Smooth muscle cell (in vitro differentiated cells): Measurements from ENCODE around the gene SIMC1. TPM values are rescaled to one million over a fixed set of nuclear protein-coding genes. Genes with fewer than 3 reads are reported as not detected.
"Not testable (repeated sequence)": the region's sequence is repeated elsewhere in the genome, so short reads cannot be mapped to it uniquely, and the experiment has no call there.

Experiments
- DNase-seq: peaks from one replicate; lab custom pipeline; 2025; ENCODE audit not compliant: unreplicated experiment; lab: John Stamatoyannopoulos, UW
- H2AFZ ChIP-seq: fragments of 200-600 bp; sonication (generic); 2 replicates; pipeline ENCODE4 v1.6.0; 2016; ENCODE audit warnings: antibody characterized with exemption, low read depth, mild to moderate bottlenecking
- H3F3A ChIP-seq: fragments of 200-600 bp; sonication (generic); 2 replicates; pipeline ENCODE4 v1.6.0; 2017; ENCODE audit warnings: antibody characterized with exemption, low read depth
- H3K27ac ChIP-seq: fragments of 200-600 bp; sonication (generic); 2 replicates; pipeline ENCODE4 v1.5.1; 2016; ENCODE audit warnings: low read depth, mild to moderate bottlenecking
- H3K27me3 ChIP-seq: fragments of 200-600 bp; sonication (generic); 2 replicates; pipeline ENCODE4 v1.6.1; 2016; ENCODE audit warnings: low read depth, mild to moderate bottlenecking
- H3K36me3 ChIP-seq: fragments of 200-600 bp; sonication (generic); 2 replicates; pipeline ENCODE4 v1.5.1; 2016; ENCODE audit warnings: low read depth
- H3K4me1 ChIP-seq: fragments of 200-600 bp; sonication (generic); 2 replicates; pipeline ENCODE4 v1.5.1; 2016; ENCODE audit warnings: low read depth
- H3K4me2 ChIP-seq: fragments of 200-600 bp; sonication (generic); 2 replicates; pipeline ENCODE4 v1.6.0; 2016; ENCODE audit warnings: mild to moderate bottlenecking
- H3K4me3 ChIP-seq: fragments of 200-600 bp; sonication (generic); 2 replicates; pipeline ENCODE4 v1.5.1; 2016; ENCODE audit warnings: mild to moderate bottlenecking
- H3K79me2 ChIP-seq: fragments of 200-600 bp; sonication (generic); 2 replicates; pipeline ENCODE4 v1.6.0; 2016; ENCODE audit warnings: low read depth, mild to moderate bottlenecking
- H3K9ac ChIP-seq: fragments of 200-600 bp; sonication (generic); 2 replicates; pipeline ENCODE4 v1.6.0; 2016; ENCODE audit warnings: low read depth
- H3K9me3 ChIP-seq: fragments of 200-600 bp; sonication (generic); replicated peaks from 2 replicates; pipeline ENCODE4 v1.5.1; 2016; ENCODE audit warnings: low read depth
- H4K20me1 ChIP-seq: fragments of 200-600 bp; sonication (generic); 2 replicates; pipeline ENCODE4 v1.6.0; 2016; ENCODE audit warnings: low read depth
- WGBS: methylation state at CpG from one replicate; pipeline ENCODE4 v1.1.7; 2016; ENCODE audit warnings: low lambda C conversion rate; 5-methylcytosine and 5-hydroxymethylcytosine counted together
- polyA plus RNA-seq: library from polyadenylated mRNA; unstranded; fragments of >200 nt; fragmentation: Nextera tagmentation; extraction: Ambion mirVana; gene quantifications from 2 replicates; pipeline ENCODE4 v1.2.1, GENCODE V29; 2016
- total RNA-seq: library from RNA; depleted of rRNA; stranded (reverse); fragments of >200 nt; gene quantifications from 2 replicates; pipeline ENCODE4 v1.2.3, GENCODE V29; 2014
- TF ChIP-seq, protein P1 (sequence below): fragments of 200-600 bp; sonication (generic); IDR thresholded peaks from 2 replicates; pipeline ENCODE4 v1.5.1; 2017; ENCODE audit warnings: borderline replicate concordance, mild to moderate bottlenecking, antibody characterized with exemption; ENCODE audit not compliant: insufficient read depth, poor library complexity, severe bottlenecking

SIMC1 gene
- total and polyA plus RNA-seq, 2 experiments from 2014 or later = 15.3 to 16.3 TPM

DNA sequence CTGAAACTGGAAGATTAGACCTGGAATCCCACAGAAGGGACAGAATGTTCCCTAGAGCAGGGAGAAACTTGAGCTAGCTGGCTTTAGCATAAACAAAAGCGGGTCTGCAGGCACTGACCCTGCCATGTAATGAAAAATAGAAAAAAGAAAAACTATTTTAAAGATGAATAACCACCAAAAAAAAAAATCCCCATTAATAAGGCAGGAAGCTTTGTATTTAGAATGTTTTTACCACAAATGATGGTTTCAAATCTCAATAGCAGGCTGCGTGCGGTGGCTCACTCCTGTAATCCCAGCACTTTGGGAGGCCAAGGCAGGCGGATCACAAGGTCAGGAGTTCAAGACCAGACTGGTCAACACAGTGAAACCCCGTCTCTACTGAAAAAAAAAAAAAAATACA is 5.0 kb upstream of the SIMC1 start:
- not testable (repeated sequence) for H3K9ac ChIP-seq, H3K36me3 ChIP-seq, H3K4me3 ChIP-seq, H3K79me2 ChIP-seq, DNase-seq, H3K4me1 ChIP-seq, H3K27me3 ChIP-seq, H3K27ac ChIP-seq, H3F3A ChIP-seq, H4K20me1 ChIP-seq, H3K4me2 ChIP-seq, H3K9me3 ChIP-seq, H2AFZ ChIP-seq
- WGBS = 73% methylated on average over 5 of the region's 5 CpGs

DNA sequence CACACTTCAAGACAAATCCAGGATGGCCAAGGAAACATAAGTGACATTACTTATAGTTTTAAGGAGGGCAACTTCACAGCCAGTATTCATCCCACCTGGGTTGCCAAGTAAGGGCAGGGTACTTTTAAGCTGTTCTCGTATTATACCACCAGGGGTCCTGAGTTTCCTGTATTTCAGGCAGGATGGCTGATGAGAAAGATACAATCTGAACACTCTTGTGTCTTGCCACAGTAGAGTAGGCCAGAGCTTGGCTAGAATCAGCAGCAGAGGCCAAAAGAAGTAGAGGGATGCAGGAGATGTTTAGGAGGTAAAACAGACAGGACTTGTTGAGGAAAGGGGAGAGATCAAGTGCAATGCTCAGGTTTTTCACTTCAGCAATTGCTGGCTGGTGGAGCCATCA is 3.1 kb upstream of the SIMC1 start:
- H3K79me2 ChIP-seq = not testable (repeated sequence)

DNA sequence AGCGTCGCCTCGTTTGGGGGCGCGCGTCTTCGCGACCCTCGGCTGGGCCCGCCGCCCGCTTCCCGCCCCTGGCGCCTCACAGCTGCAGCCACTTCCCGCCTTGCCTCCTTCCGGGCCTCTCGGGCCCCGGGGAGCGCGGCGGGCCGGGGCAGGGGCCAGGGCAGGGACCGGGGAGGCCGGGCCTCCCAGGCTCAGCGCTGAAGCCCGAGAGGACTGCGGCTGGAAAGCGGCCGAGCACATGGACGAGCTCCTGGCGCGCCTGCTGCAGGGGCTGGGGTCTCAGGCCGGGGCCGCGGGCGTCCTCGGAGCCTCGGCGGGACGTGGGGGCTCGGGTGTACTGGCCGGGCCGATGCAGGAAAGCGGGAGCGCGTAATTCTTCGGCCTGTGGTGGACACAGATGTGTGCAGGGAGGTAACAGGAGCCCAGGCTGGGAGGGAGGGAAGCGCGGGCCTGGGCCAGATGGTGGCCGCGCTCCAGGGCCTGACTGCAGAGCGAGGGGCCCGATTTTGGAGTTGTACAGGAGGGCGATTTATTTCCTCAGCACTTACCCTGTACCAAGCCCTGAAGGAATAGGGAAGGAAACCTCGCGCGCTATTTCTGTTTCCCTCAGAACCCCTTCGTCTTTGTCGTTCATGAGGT is 540 bp downstream of the SIMC1 start:
- not testable (repeated sequence) for H3K4me1 ChIP-seq, H3K27ac ChIP-seq, H3K79me2 ChIP-seq, H2AFZ ChIP-seq, H3F3A ChIP-seq, H4K20me1 ChIP-seq, H3K4me2 ChIP-seq, DNase-seq, H3K36me3 ChIP-seq, H3K9me3 ChIP-seq, H3K27me3 ChIP-seq, H3K9ac ChIP-seq
- peak overlapping the region; percentile 44 for H3K4me3 ChIP-seq
- no CpG with 5 or more reads among the region's 59 CpGs for WGBS

More for the DNA sequence above, 3.1 kb upstream of the SIMC1 start:
- WGBS = 8% methylated on average over 1 of the region's 1 CpG
- not testable (repeated sequence) for H3K9ac ChIP-seq, H3K9me3 ChIP-seq, H3K36me3 ChIP-seq, H3K27me3 ChIP-seq, DNase-seq, H3K4me2 ChIP-seq, H3K4me3 ChIP-seq, H3K27ac ChIP-seq, H3F3A ChIP-seq, H2AFZ ChIP-seq, H3K4me1 ChIP-seq, H4K20me1 ChIP-seq
- TF ChIP-seq, protein P1, sequence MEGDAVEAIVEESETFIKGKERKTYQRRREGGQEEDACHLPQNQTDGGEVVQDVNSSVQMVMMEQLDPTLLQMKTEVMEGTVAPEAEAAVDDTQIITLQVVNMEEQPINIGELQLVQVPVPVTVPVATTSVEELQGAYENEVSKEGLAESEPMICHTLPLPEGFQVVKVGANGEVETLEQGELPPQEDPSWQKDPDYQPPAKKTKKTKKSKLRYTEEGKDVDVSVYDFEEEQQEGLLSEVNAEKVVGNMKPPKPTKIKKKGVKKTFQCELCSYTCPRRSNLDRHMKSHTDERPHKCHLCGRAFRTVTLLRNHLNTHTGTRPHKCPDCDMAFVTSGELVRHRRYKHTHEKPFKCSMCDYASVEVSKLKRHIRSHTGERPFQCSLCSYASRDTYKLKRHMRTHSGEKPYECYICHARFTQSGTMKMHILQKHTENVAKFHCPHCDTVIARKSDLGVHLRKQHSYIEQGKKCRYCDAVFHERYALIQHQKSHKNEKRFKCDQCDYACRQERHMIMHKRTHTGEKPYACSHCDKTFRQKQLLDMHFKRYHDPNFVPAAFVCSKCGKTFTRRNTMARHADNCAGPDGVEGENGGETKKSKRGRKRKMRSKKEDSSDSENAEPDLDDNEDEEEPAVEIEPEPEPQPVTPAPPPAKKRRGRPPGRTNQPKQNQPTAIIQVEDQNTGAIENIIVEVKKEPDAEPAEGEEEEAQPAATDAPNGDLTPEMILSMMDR = peak; percentile 33

DNA sequence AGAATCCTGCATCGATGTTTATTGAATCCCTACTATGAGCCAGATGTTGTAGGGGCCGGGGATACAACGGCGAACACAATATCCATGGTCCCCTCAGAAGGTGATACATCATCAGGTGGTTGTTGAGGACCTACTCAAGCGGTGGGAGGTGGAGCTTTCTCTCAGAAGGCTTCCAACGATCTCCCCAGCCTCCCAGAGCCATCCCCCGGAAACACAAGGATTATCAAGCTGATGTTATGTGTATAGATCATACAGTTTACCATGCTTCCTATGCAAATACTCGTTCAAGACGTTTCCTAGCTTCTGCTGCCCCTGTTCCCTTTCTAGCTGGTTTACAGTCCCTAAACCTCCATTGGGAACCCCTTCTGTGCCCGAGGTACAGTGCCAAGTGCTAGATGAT is 1.1 kb downstream of the SIMC1 start:
- not testable (repeated sequence) for H4K20me1 ChIP-seq, H3K4me2 ChIP-seq, H3F3A ChIP-seq, H3K79me2 ChIP-seq, H3K4me3 ChIP-seq, H3K9me3 ChIP-seq, H3K27me3 ChIP-seq, H3K4me1 ChIP-seq, H3K9ac ChIP-seq, H2AFZ ChIP-seq, DNase-seq, H3K27ac ChIP-seq, H3K36me3 ChIP-seq
- no CpG with 5 or more reads among the region's 10 CpGs for WGBS

DNA sequence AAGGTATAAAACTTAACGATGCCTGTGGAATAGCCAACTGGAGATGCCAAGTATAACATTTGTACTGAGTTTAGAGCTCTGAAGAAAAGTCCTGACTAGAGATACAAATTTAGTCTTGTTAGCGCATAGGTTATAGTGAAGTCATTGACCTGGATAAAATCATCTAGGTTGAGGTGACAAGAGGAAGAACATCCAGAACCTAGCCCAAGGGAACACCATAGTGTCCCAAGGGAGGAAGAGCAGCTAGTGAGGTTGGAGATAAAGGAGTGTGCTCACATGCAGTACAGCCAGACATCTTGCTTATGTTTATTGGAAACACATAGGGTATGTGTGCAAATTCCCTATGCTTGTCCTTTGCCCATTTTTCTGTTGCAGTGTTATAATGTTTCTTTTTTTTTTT is 6.1 kb downstream of the SIMC1 start:
- H3K9ac ChIP-seq, H3K27ac ChIP-seq, H3K79me2 ChIP-seq, H3K9me3 ChIP-seq, H3F3A ChIP-seq, H3K4me2 ChIP-seq, H3K36me3 ChIP-seq, H3K27me3 ChIP-seq, H3K4me3 ChIP-seq, DNase-seq, H2AFZ ChIP-seq, H4K20me1 ChIP-seq, H3K4me1 ChIP-seq: not testable (repeated sequence)
- WGBS = 100% methylated on average over 1 of the region's 2 CpGs

DNA sequence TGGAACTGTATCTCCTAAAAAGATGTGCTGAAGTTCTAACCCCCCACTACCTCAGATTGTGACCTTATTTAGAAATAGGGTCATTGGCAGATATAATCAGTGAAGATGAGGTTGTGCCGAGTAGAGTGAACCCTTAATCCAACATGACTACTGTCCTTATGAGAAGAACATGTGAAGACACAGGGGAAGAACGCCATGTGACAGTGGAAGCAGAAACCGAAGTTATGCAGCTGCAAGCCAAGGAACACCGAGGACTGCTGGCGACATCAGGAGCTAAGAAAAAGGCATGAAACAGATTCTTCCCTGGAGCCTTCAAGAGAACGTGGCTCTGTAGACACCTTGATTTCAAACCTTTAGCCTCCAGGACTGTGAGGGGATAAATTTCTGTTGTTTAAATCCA is 6.8 kb downstream of the SIMC1 start:
- H3F3A ChIP-seq, H2AFZ ChIP-seq, H3K27ac ChIP-seq, H3K4me3 ChIP-seq, H3K4me1 ChIP-seq, DNase-seq, H3K36me3 ChIP-seq, H3K4me2 ChIP-seq, H4K20me1 ChIP-seq, H3K9ac ChIP-seq, H3K9me3 ChIP-seq, H3K27me3 ChIP-seq, H3K79me2 ChIP-seq: not testable (repeated sequence)
- 88% methylated on average over 6 of the region's 6 CpGs for WGBS

DNA sequence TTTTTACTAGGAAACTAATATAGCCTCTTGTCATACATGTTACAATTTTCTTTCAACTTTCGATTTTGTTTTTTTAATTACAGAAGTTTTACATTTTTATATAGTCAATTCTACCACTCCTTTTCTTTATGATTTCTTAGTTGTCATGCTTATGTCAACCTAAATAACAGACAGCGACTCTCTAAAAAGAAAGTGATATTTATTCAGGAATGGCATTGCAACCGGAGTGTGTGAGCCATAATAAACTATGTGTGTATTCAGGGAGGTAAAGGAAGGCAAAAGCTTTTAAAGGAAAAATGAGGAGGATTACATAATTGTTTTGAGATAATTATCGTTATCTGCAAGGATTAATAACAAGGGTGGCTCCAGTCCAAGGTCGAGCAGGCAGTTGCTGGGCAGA is 7.3 kb downstream of the SIMC1 start:
- H3K4me1 ChIP-seq, DNase-seq, H3K9me3 ChIP-seq, H3K27ac ChIP-seq, H3K27me3 ChIP-seq, H3K79me2 ChIP-seq, H2AFZ ChIP-seq, H3K9ac ChIP-seq, H3F3A ChIP-seq, H3K4me2 ChIP-seq, H3K36me3 ChIP-seq, H3K4me3 ChIP-seq, H4K20me1 ChIP-seq: not testable (repeated sequence)
- 85% methylated on average over 5 of the region's 5 CpGs for WGBS

DNA sequence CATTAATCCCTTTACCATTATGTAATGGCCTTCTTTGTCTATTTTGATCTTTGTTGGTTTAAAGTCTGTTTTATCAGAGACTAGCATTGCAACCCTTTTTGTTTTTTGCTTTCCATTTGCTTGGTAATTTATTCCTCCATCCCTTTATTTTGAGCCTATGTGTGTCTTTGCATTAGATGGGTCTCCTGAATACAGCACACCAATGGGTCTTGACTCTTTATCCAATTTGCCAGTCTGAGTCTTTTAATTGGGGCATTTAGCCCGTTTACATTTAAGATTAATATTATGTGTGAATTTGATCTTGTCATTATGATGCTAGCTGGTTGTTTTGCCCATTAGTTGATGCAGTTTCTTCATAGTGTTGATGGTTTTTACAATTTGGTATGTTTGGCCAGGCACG is 12.5 kb downstream of the SIMC1 start:
- not testable (repeated sequence) for H4K20me1 ChIP-seq, H3K27ac ChIP-seq, H3F3A ChIP-seq, DNase-seq, H3K79me2 ChIP-seq, H3K27me3 ChIP-seq, H3K9me3 ChIP-seq, H3K4me3 ChIP-seq, H3K4me1 ChIP-seq, H2AFZ ChIP-seq, H3K4me2 ChIP-seq, H3K36me3 ChIP-seq, H3K9ac ChIP-seq
- WGBS = 98% methylated on average over 2 of the region's 2 CpGs
